GM19023 (cell line): ENCODE results near the gene GLB1L2.

Experiments
- ATAC-seq: cut with Tn5 transposase; IDR thresholded peaks from one replicate; pipeline ENCODE4 v1.9.1; 2021; ENCODE audit warnings: mild to moderate bottlenecking, moderate library complexity; ENCODE audit not compliant: unreplicated experiment

The GLB1L2 gene

GRCh38 chr11:134401825-134402809, 70.3 kb downstream of the GLB1L2 start:
- no peak for ATAC-seq

DNA sequence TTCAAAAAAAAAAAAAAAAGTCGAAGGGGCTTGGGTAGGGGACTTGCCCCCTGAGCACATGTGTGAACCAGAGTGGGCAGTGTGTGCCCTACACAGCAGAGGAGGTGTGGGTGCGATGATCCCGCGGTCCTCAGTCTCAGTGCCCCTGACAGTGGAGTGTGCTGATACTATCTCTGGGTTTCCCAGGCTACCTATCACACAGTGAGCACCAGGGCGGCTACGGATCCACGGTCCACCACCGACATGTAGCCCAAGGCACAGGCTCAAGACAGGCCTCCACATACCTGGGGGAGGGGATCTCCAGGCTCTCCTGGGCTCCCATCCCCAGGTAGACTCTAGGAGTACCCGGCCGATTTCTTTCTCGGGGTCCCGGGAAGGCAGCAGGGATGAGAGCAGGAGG, 71.1 kb downstream of the GLB1L2 start:
- no peak for ATAC-seq

- ATAC-seq = no peak
Observed at GRCh38 chr11:134404575-134405341, 73.0 kb downstream of the GLB1L2 start.

GRCh38 chr11:134405436-134405835, 73.6 kb downstream of the GLB1L2 start:
- ATAC-seq = no peak

GRCh38 chr11:134405841-134406240, 74.1 kb downstream of the GLB1L2 start:
- no peak for ATAC-seq

DNA sequence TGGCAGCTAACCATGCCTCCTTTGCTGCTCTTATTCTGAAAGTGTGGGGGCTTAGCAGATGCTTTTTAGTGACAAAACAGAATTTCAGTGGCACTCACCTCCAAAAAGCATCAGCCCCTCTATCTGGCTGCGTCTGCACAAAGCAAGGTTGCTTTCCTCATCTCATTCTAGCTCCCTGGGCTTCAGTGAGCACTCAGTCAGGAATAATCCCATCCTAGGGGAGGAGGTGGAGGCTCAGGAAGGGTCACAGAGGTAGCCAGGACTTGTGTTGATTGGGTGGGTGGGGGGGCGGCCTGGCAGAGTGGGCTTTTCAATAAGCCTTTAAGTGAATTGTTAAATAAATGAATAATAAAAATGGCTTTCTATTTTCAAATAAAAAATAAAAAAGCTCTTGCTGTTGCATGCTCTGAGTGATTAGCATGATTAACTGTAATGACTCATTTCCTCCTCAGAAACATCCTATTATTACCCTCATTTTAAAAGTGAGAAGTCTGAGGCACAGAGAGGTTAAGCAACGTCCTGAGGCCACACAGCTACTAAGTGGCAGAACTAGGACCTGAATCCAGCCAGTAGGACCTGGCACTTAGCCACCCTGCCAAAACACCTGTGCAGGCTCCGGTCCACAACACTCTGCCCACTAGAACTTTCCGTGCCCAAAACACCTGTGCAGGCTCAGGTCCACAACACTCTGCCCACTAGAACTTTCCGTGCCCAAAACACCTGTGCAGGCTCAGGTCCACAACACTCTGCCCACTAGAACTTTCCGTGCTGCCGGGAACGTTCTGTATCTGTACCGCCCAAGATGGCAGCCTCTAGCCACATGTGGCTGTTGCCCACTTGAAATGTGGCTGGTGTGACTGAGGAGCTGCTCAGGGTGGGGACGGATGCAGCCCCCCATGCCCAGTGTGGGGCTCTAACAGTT, 74.7 kb downstream of the GLB1L2 start:
- ATAC-seq = no peak

DNA sequence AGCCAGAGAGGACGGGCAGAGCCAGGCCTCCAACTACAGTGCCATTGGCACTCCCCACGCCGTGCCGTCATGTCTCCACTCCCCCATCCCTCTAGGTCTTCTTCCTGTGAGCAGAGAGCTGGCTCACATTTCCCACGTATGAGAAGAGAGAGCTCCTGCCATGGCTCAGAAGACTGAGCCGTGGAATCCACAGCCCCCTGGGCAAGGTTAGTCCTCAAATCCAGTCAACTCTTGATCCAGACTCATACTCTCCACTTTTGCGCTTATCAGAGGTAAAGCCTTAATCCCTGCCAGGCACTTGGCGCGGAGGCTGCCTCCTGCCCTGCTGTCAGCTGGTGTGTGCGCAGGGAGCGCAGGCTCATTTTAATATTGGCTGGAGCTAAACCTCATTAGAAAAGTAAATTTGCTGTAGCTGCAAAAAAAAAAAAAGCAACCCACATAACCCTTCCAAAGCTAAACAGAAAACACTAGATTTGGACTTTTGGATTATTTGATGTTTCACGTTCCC, 75.6 kb downstream of the GLB1L2 start:
- no peak for ATAC-seq

DNA sequence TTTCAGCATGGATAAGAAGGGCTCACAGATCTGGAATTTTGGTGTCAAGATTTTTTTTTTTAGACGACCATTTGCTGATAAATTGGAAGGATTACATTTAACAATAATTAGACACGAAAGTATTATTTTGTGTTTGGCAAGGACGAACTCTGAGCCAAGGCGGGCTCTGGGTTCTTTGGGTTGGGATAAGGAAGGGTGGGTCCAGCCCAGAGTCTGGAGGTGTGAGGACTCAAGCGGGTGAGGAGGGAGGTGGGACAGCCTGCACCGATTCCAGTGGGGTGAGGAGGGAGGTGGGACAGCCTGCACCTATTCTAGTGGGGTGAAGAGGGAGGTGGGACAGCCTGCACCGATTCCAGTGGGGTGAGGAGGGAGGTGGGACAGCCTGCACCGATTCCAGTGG, 76.1 kb downstream of the GLB1L2 start:
- no peak for ATAC-seq

GRCh38 chr11:134409552-134410429, 78.0 kb downstream of the GLB1L2 start:
- ATAC-seq = no peak

- no peak for ATAC-seq
Observed at GRCh38 chr11:134410766-134411165, 79.0 kb downstream of the GLB1L2 start.

GRCh38 chr11:134412203-134413042, 80.6 kb downstream of the GLB1L2 start, which contains the start of gene B3GAT1:
Gene B3GAT1 (minus strand): TSS chr11:134412242. CDS start chr11:134387659, 24,583 bp downstream.
- ATAC-seq = no peak

DNA sequence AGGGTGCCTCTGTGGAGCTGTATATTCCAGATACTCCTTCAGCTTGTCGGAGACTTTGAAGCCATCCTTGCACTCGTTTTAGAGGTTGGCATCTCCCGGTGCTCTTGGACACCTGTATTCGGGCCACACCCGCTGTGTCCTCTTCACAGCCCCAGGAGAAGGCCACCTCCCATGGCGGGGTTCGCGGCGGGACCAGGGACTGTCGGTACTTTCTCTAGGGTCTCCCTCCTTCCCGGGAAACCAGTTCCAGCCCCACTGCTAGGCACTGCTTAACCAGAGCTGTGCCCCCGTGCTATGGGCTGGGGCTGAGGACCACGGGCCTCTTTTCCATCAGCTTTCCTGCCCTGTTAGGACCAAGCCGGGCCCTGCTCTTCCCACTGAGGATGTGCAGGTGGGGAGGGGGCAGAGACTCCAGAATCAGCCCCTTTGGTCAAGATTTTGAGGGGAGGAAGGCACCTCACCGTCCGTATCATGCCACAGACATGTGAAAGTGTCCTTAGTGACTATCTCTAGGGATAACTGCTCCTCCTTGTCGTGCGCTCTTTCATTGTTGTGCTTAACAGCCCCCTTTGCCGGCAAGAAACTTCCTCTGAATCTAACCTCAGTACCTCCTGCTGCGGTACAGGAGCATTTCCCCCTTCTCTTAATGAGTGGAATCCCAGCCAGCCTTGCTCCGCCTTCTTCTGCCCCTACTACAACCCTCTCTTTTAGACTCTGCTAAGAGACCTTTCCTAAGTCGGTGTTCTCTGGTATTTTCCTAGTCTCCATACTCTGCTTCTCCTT, 81.4 kb downstream of the GLB1L2 start:
- no peak for ATAC-seq

DNA sequence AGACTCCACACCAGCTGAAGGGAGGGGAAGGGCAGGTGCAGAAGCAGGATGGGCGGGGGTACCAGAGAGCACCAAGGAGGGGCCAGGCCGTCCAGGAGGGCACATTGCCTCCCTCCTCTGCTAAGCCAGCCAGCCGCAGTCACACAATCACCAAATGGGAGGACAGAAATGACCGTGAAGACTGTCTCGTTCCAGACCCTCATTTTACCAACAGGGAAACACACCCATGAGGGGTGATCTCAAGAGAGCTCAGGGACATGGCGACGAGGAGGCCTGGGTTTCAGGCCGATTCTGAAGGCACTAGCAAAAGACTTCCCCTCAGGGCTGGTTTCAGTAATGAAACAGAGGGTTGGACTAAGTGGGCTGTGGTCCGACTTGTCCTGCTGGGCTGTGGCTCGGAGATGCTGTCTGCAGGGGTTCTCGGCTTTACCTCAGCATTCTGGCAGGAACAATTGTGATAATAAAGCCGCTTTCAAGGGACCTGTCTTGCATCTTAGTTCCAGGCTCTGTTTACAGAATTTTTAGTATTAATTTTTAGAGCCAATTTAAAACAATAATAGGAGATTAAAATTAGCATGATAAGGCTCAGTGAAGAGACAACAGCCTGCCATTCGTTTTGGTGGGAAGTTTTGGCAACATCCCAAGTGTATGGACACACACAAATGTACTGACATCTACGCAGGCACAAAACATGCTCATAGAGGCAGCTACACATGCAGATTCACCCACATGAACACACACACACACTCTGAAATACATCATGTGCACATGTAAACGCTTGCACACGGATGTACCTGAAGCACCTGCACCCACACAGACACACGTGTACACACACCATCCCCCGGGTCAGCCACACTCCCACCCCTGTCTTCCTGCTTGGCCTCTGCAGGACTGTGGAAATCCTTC, 82.3 kb downstream of the GLB1L2 start:
- no peak for ATAC-seq

DNA sequence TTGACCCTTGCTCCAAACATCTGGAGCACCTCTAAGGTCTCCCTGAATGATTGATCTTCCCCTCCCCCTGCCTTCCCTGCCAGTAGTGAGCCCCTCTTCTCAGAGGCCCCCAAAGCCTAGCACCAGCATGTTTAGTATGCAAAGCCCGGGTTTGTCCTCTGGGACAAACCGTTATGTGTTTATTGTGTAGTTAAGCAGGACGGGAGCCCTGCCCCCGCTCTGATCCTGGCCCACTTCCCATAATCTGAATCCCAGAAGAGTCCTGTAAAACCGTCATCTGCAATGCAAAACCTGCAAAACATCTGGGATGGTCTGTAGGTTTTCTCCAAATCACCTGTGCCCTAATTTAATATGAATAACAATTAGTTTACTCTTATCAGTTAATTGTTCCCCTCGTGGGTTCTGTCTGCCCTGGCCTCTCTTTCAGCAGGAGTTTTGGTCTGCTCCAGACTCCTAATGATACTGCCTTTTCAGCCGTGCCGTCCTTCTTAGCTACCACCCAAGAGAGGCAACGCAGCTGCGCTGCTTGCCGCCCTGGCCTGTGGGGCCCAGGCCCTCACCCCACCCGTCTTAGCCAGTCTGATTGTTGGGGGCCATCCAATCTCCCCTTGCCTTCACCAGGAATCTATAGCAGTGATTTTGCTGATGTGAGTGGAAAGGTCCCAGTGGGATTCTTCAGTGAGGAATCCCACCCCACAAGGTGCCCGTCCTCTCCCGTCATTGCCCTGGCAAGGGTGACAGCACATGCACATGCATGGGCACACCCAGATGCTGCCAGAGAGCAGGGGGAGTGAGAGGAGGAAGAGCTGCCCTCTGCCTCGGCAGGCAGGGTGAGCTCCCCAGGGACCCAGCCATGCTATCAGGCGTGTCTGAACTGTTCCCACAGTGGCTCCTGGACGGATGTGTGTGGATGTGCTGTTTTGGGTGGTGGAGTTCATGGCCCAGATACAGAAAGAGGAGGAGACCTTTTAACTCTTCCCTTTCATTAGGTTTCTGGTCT, 83.3 kb downstream of the GLB1L2 start:
- no peak for ATAC-seq

GRCh38 chr11:134416726-134417125, 84.9 kb downstream of the GLB1L2 start:
- no peak for ATAC-seq
